Ramos (cell line): ENCODE data around the gene MAN1A1.
"Not testable (repeated sequence)": the region's sequence is repeated elsewhere in the genome, so short reads cannot be mapped to it uniquely, and the experiment has no call there.

Source experiments
- in situ Hi-C: fragments of 300-500 bp; cut with MboI; formaldehyde crosslinking; loops from one replicate; pipeline ENCODE4 v1.14.3; 2022; ENCODE audit warnings: low sequenced_read_pairs; ENCODE audit not compliant: unreplicated experiment

MAN1A1 gene

DNA sequence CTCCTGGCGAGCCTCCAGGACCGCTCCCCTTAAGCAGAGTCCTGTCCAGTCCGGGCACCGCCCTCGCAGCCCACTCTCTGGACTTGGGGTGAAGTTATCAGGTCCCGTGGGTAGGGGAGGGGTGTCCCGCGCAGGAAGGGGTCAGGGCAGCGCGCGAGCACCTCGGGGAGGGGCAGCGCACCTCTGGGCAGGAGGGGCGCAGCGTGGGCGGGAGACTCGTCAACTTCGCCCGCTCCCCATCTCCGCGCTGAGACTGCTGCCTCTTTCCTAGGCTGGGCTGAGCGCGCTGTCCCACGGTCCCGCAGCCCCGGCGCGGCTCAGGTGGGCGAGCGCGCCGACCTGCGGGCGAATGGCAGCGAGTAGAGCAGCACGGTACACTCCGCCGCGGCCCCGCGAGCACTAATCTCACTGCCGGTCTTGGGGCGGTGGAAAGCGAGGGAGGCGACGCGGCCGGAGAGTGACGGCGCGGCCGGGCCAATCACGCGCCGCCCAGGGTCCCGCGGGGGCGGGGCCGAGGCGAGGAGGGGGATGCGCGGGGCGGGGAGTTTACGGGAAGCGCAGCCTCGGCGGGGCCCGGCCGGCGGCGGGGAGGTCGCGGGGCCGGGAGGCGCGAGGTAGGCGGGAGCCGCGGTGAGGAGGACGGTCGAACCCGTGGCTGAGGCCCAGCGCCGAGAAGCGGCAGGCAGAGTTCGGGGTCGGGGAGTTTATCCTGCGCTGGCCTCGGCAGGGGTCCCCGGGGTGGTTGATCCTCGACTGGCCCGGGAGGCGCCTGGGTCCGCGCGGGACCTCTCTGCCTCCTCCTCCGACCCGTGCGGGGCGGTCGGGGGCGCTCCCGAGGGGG is at the start of gene MAN1A1:
Gene MAN1A1, minus strand, starts transcription at position 401 of the 841 bp plus-strand sequence. CDS start 696 bp downstream, outside the sequence.
- in situ Hi-C loops = no loop called here

DNA sequence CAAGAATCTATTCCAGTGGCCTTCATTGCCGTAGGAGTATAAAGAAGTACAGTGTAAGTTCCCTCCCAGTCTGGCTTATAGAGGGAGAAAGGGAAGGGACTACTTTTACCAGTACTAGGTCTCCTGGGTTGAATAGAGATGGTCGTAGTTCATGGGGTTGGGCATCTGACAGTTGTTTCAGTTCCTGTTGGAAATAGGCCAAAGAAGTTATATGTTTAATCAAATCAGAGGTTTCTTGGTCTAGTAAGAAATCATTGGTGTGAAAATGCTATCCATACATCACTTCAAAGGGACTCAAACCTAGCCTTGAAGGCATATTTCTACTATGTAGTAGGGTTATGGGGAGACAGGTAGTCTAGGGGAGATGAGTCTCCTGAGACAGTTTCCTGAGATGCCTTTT is 45.6 kb upstream of the MAN1A1 start:
- in situ Hi-C loops = no loop called here

DNA sequence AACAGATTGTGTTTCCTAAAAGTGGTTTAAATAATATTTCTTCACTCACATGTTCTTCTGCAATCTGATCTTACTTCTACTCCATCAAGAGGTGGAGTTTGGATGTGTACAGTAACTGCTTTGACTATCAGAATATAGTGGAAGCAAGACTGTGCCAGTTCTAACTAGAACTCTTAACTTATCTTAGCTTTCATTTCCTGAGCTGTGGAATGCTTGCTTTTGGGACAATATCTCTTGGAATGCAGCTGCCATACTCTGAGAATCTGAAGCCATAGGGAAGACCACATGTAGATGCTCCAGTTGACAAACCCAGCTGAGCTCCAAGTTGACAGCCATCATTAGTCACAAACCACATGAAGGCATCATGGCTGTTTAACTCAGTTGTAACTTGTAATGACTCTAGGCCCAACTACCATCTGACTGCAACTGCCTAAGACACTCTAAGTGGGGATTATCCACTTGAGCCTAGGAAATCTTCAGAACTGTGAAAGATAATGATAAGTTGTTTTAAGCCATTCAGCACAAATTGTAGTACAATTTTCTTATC is 40.8 kb upstream of the MAN1A1 start:
- in situ Hi-C loops = no loop called here

DNA sequence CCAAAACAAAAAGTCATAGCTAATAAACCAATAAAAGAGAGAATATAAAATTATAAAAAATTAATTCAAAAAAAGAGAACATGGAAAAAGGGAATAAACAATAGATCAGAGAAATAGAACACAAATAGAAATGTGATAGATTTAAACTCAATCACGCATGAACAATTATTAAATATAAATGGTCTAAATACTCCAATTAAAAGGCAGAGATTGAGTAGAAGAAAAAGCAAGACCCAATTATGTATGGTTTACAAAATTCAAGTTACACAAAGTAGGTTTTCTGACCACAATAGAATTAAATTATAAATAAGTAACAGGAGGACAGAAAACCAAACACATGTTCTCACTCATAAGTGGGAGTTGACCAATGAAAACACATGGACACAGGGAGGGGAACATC is 36.4 kb upstream of the MAN1A1 start:
- in situ Hi-C loops = no loop called here

GRCh38 chr6:119384444-119384843 is 34.9 kb upstream of the MAN1A1 start:
- in situ Hi-C loops = no loop called here

GRCh38 chr6:119379809-119380208 is 30.2 kb upstream of the MAN1A1 start:
- in situ Hi-C loops = no loop called here

DNA sequence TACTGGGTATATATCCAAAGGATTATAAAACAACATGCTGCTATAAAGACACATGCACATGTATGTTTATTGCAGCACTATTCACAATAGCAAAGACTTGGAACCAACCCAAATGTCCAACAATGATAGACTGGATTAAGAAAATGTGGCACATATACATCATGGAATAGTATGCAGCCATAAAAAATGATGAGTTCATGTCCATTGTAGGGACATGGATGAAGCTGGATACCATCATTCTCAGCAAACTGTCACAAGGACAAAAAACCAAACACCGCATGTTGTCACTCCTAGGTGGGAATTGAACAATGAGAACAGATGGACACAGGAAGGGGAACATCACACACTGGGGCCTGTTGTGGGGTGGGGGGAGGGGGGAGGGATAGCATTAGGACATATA is 27.5 kb upstream of the MAN1A1 start:
- in situ Hi-C loops = not testable (repeated sequence)

- in situ Hi-C loops = no loop called here
Measured at GRCh38 chr6:119370080-119370479, 20.5 kb upstream of the MAN1A1 start.

DNA sequence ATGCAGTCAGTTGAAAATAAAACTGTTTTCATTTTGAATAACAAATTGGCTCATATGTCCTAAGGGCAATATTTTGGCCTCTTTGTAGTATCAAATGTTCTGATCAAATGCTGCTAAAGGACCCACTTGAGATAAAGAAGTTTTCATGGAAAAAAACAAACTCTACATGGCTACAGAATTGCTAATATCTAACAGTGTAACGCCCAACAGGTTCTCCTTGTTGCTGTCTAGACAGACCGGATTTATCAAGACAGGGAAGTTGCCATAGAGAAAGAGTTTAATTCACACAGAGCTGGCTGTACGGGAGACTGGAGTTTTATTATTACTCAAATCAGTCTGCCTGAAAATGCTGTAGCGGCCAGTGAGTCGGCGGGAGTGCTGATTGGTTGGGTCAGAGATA is 19.4 kb upstream of the MAN1A1 start:
- in situ Hi-C loops = no loop called here

GRCh38 chr6:119361209-119361608 is 11.6 kb upstream of the MAN1A1 start:
- in situ Hi-C loops = no loop called here

DNA sequence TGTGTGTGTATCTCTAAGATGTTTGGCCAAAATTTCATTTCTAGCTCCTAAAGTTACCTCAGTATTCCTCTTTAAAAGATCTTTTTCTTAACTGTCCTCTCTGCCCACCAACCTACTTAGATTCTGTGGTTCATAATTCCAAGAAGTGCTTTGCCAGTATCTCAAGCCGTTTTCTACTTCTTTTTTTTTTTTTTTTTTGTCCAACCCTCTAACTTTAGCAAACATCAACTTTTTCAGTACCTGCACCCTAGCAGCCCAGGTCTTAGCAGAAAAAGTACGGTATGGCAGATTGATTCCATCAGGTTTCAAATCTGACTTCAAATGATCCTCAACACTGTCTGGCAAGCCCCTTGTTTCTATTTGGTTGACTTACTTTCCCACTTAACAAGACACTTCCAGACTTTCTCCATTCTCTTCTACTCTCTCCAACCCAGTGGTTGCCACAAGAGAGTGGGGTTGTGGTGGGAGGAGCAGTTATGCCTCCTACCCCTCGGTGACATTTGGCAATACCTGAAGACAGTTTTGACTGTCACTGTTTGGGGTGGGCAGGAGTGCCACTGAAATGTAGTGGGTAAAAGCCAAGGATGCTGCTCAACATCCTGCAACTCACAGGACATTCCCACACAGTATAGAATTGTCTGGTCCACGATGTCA is 10.8 kb upstream of the MAN1A1 start:
- in situ Hi-C loops = no loop called here

DNA sequence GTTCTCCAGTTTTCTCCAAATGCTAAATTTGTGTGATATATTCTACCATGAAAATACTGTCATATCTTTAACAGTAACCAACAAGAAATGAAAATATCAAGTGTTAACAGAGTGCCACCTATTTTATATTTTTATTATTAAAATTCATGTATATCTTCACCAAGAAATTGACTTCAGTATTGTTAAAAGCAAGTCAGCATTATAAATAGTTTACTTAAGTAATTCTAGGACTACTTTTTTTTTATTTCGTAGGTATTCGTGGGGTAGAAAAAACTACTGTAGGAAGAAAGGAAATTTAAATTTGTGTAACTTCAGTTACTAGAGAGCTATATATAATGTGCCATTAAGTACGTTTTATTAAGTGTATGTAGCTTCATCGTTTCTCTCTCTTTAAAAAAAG is 6.3 kb upstream of the MAN1A1 start:
- in situ Hi-C loops = no loop called here

GRCh38 chr6:119355157-119355556 is 5.6 kb upstream of the MAN1A1 start:
- in situ Hi-C loops = no loop called here

DNA sequence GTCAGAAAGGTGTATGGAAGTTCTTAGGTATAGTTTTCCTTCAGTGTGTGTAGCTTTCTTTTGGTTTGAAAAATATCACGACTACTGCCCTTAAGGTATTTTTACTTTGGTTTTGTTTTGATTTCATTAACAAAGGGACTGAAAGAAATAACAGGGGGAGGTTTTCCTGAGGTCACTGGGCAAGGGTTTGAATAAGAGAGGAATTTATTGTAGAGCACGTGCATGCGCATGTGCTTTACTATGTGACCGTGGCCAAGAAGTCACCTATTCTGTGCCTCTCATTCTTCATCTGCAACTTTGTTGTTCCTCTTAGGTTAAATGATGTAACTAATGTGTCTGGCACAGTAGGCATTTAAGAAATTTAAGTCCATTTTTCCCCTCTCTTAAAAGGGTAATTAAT is 4.1 kb upstream of the MAN1A1 start:
- in situ Hi-C loops = no loop called here

DNA sequence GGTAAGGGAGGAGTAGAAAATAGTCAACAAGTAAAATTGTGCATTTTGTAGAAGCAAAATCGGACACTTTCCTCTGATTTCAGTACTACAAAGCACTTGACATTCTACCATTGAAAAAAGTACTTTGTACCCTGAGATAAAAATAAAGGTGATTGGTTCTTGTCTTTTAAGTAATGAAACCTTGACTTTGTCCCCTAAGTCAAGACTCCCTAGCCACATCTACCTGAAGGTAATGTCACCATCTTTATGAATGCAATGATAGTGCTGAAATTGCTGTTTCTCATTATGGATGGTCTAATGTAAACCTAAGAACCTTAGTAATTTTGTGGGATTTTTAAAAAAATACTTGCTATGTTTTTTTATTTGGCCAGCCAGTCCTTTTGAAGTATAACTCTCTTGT is 2.4 kb upstream of the MAN1A1 start:
- in situ Hi-C loops = no loop called here

DNA sequence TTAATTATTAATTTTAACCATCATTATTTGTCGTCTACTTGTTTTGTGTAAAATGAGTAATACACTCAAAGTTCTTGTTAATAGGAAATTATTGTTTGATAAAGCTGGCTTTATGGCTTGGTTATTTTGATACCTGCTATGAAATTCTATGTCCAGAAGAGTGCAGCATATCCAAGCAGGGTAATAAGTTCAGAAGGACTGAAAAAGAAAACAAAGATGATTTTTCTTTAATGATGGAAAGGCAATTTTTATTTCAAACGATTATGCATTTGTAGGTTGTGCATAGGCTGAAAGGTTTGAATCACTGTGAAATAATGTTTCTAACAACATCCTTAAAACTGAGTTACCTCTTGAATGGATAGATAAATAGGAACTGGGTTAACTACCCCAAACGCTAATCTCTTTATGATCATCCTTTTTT is 1.4 kb upstream of the MAN1A1 start:
- in situ Hi-C loops = no loop called here

DNA sequence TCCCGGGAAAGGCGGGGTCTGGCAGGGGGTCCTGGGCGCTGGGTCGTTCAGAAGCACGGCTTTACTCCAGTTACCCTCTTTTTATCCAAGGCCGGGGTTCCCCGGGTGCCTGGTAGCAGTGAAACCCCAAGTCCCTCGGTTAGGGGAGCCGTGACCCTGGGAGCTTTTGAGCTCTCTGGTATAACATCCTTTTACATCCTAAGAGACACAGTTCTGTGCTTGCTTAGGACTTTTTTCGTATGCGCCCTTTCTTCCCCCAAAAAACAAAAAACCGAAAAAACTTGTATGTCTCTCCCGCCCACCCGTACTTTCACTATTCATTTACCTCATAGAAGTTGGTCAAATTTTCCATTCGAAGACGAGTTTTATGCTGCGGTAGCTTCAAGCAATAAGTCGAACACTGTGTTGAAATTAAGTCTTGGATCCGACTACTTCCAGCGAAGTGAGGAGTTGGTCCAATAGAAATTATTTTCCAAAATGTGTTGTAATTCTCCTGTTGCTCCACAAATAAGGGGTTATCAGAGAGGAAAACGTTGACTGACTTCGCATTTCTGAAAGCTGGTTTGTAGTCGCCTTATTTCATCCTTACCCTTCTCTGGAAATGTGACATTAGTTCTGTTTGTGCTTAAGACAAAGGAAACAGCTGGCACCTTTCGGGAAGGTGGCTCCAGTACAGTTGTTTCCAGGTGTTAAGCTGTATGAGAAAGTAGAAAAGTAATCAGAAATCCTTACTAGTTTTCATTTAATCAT is 816 bp upstream of the MAN1A1 start:
- in situ Hi-C loops = no loop called here

- in situ Hi-C loops = no loop called here
Measured at GRCh38 chr6:119348748-119349360, 707 bp downstream of the MAN1A1 start.

- in situ Hi-C loops = no loop called here
Measured at GRCh38 chr6:119348096-119348747, 1.3 kb downstream of the MAN1A1 start.
